ENCODE measurements around the gene RAI14. TPM values are rescaled to one million over a fixed set of nuclear protein-coding genes. Genes with fewer than 3 reads are reported as not detected.
"Not testable (repeated sequence)": the region's sequence is repeated elsewhere in the genome, so short reads cannot be mapped to it uniquely, and the experiment has no call there.

RAI14 gene
- total RNA-seq, 4 donors from 2014 or later = 24.2 to 40.1 (median 28.0) TPM

DNA sequence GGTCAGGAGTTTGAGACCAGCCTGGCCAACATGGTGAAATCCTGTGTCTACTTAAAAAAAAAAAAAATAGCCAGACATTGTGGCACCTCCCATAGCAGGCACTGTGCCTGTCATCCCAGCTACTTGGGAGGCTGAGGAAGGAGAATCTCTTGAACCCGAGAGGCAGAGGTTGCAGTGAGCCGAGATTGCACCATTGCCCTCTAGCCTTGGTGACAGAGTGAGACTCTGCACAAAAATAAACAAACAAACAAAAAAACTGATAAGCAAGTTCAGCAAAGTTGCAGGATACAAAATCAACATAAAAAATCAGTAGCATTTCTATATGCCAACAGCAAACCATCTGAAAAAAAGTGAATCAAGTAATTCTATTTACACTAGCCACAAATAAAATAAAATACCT lies 118.0 kb downstream of the RAI14 start:
- no peak for DNase-seq (ENCODE audit: low spot score in 2 of 2)
- Histone ChIP-seq H3K36me3 (no peaks in the 10 kb centered on the region), H3K27me3 (no peaks in the 10 kb centered on the region), H3K4me1 (peaks cover 6% of the 10 kb centered on the region), H3K27ac (no peak overlapping the region), H3K4me3 (no peak overlapping the region), H3K9me3 (no peaks in the 10 kb centered on the region)
- TF ChIP-seq, protein P1, sequence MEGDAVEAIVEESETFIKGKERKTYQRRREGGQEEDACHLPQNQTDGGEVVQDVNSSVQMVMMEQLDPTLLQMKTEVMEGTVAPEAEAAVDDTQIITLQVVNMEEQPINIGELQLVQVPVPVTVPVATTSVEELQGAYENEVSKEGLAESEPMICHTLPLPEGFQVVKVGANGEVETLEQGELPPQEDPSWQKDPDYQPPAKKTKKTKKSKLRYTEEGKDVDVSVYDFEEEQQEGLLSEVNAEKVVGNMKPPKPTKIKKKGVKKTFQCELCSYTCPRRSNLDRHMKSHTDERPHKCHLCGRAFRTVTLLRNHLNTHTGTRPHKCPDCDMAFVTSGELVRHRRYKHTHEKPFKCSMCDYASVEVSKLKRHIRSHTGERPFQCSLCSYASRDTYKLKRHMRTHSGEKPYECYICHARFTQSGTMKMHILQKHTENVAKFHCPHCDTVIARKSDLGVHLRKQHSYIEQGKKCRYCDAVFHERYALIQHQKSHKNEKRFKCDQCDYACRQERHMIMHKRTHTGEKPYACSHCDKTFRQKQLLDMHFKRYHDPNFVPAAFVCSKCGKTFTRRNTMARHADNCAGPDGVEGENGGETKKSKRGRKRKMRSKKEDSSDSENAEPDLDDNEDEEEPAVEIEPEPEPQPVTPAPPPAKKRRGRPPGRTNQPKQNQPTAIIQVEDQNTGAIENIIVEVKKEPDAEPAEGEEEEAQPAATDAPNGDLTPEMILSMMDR (IDR thresholded peaks at IDR 0.05) = no peak
- TF ChIP-seq POLR2AphosphoS5 (IDR thresholded peaks at IDR 0.05) = no peak
- TF ChIP-seq EP300 (IDR thresholded peaks at IDR 0.05) = no peak
- TF ChIP-seq POLR2A (IDR thresholded peaks at IDR 0.05) = no peak
- 87% methylated on average over 2 of the region's 2 CpGs for WGBS

DNA sequence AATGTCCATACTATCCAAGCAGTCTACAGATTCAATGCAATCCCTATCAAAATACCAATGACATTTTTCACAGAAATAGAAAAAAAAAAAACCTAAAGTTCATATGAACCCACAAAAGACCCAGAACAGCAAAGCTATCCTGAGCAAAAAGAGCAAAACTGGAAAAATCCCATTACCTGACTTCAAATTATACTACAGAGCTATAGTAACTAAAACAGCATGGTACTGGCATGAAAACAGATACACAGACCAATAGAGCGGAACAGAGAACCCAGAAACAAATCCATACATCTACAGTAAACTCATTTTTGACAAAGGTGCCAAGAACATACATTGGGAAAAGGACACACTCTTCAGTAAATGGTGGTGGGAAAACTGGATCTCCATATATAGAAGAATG lies 118.5 kb downstream of the RAI14 start:
- not testable (repeated sequence) for H3K9me3 ChIP-seq; DNase-seq (ENCODE audit: low spot score in 2 of 2); H3K4me1 ChIP-seq; H3K27ac ChIP-seq; H3K27me3 ChIP-seq; H3K4me3 ChIP-seq; H3K36me3 ChIP-seq
- 100% methylated on average over 1 of the region's 1 CpG for WGBS

DNA sequence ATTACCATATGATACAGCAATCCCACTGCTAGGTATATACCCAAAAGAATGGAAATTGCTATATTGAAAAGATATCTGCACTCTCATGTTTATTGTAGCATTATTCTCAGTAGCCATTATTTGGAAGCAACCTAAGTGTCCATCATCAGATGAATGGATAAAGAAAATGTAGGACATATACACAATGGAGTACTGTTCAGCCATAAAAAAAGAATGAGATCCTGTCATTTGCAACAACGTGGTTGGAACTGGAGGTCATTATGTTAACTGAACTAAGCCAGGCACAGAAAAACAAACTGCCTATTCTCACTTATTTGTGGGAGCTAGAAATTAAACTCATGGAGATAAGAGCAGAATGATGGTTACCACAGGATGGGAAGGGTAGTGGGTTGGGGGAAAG lies 119.8 kb downstream of the RAI14 start:
- Histone ChIP-seq H3K27ac (no peak overlapping the region), H3K4me1 (peaks cover 6% of the 10 kb centered on the region), H3K9me3 (no peaks in the 10 kb centered on the region), H3K27me3 (no peaks in the 10 kb centered on the region), H3K36me3 (no peaks in the 10 kb centered on the region), H3K4me3 (no peak overlapping the region)
- TF ChIP-seq POLR2A (IDR thresholded peaks at IDR 0.05) (no peak), POLR2AphosphoS5 (IDR thresholded peaks at IDR 0.05) (no peak), EP300 (IDR thresholded peaks at IDR 0.05) (no peak)
- TF ChIP-seq, protein P1 (IDR thresholded peaks at IDR 0.05) = no peak
- 79% methylated on average over 1 of the region's 1 CpG for WGBS
- DNase-seq (ENCODE audit: low spot score in 2 of 2) = no peak

DNA sequence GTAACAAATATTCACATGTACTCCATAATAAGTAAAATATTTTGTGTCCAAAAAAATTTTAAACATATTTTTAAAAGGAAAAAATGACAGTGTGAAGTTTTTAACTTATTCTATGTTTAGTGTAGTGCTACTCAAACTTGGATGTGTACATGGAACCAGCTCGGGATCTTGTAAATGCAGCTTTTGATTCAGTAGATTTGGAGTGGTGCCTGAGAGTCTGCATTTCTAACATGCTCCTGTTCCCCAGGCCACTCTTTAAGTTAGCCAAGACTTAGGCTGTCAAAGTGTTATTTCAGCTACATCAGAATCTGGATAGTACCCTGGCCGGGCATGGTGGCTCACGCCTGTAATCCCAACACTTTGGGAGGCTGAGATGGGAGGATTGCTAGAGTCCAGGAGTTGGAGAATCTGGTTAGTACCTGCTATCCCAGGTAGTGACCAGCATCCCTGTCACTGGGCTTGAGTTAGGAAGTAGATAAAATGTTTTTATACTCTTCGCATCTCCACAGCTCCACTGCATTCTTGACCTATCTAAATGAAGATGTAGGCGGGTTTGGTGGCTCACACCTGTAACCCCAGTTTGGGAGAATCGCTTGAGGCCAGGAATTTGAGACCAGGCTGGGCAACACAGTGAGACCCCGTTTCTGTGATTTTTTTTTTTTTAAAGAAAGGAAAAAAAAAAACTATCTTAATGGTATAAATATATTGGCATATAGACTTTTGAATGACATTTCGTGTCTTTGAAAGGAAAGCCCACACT lies 122.1 kb downstream of the RAI14 start:
- Histone ChIP-seq H3K9me3 (peaks cover 6% of the 10 kb centered on the region), H3K4me1 (no peaks in the 10 kb centered on the region), H3K36me3 (no peaks in the 10 kb centered on the region), H3K4me3 (no peak overlapping the region), H3K27me3 (no peaks in the 10 kb centered on the region), H3K27ac (no peak overlapping the region)
- WGBS = 93% methylated on average over 8 of the region's 8 CpGs
- TF ChIP-seq EP300 (IDR thresholded peaks at IDR 0.05) (no peak), POLR2AphosphoS5 (IDR thresholded peaks at IDR 0.05) (no peak), POLR2A (IDR thresholded peaks at IDR 0.05) (no peak)
- TF ChIP-seq, protein P1 (IDR thresholded peaks at IDR 0.05) = no peak
- no peak for DNase-seq (ENCODE audit: low spot score in 2 of 2)

DNA sequence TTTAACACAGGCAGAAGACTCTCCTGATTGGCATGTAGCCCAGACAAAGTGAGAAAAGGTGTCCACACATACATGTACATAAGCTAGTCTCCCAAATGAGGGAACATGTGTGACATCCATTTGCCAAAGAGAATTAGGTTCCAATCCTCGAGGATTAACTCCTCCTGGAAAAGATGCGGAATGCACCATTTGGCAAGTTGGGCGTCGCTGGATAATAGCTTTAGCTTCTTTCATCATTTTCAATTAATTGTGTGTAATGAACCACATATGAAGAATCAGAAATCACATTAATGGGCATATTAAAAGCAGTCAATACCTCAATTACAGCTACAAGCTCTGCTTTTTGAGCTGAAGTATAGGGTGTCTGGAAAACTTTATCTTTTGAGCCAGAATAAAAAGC lies 127.8 kb downstream of the RAI14 start:
- not testable (repeated sequence) for H3K36me3 ChIP-seq; H3K4me3 ChIP-seq; H3K27ac ChIP-seq; H3K9me3 ChIP-seq; H3K27me3 ChIP-seq; H3K4me1 ChIP-seq; DNase-seq (ENCODE audit: low spot score in 2 of 2)
- 92% methylated on average over 4 of the region's 4 CpGs for WGBS

DNA sequence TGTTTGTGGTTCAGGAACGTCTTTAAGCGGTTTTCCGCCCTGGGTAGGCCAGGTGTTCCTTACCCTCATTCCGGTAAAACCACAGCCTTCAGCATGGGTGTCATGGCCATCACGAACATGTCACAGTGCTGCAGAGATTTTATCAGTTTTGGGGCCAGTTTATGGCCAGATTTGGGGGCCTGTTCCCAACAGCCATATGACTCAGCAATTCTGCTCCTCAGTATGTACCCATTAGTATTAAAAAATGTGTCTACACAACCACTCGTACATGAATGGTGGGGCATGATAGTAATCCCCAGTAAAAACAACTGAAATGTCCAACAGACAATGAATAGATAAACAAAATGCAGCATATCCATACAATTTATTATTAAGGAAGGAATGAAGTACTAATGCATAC lies 130.9 kb downstream of the RAI14 start:
- TF ChIP-seq EP300 (IDR thresholded peaks at IDR 0.05) (no peak), POLR2A (IDR thresholded peaks at IDR 0.05) (no peak), POLR2AphosphoS5 (IDR thresholded peaks at IDR 0.05) (no peak)
- TF ChIP-seq, protein P1 (IDR thresholded peaks at IDR 0.05) = no peak
- peaks cover 5% of the 10 kb centered on the region for H3K9me3 ChIP-seq
- no peaks in the 10 kb centered on the region for H3K27me3 ChIP-seq
- no peak overlapping the region for H3K27ac ChIP-seq
- peaks cover 15% of the 10 kb centered on the region for H3K4me1 ChIP-seq
- WGBS = 95% methylated on average over 6 of the region's 6 CpGs
- no peak overlapping the region for H3K4me3 ChIP-seq
- no peaks in the 10 kb centered on the region for H3K36me3 ChIP-seq
- no peak for DNase-seq (ENCODE audit: low spot score in 2 of 2)
